Heart left ventricle (tissue), 13 donors: Measurements from ENCODE around the gene COL1A2.

Source experiments
- CTCF ChIP-seq, 12 donors: fragments of 200-600 bp; sonication (generic) in 4 of 12; IDR thresholded peaks; one replicate each; pipeline versions ENCODE4 v1.5.0 to v1.8.0; 2018 to 2022; ENCODE audit warnings: antibody characterized with exemption in 12 of 12, mild to moderate bottlenecking in 5 of 12
- POLR2A ChIP-seq, 2 donors: fragments of 450-650 bp; IDR thresholded peaks; one replicate each; pipeline ENCODE4 v1.6.1; 2017; ENCODE audit warnings: antibody characterized with exemption in 2 of 2, mild to moderate bottlenecking in 2 of 2, moderate library complexity in 2 of 2
- donor health status: ischemic (EF 13 %, LVEDD 7.1; RV severe dilation, severe dysfunction).
- donor health status: DM: no; HTN: yes; CAD: no.
- donor health status: DM: no; HTN: no; CAD: no.
- donor health status: ischemic (EF 25% LVEDD 6.9; RV normal size, moderate dysfunction).
- donor health status: ischemic (EF 25% LVEDD 5.7; RV mildly dilated, moderate dysfunction).
- donor health status: ischemic (EF 35%, LVEDD 5.7; RV mildly dilated, moderate dysfunction).
- donor health status: nonischemic (EF 11% LVEDD 7.7; RV severe dilation, severe dysfunction).
- donor health status: DM: yes; HTN: yes; CAD: no.
- donor health status: PGD.
- donor health status: ischemic (EF 29% LVEDD 5.4; RV normal size, mild dysfunction).
- donor health status: nonischemic (EF 23%, LVEDD 6.1; RV moderate dilation, normal function).

- TF ChIP-seq CTCF (IDR thresholded peaks at IDR 0.05) (no peak), POLR2A (IDR thresholded peaks at IDR 0.05) (no peak)
These were observed 83.2 kb downstream of the COL1A2 start for GRCh38 chr7:94477878-94478277.
